SK-N-DZ (cell line): ENCODE results near the gene CENPL.

Source experiments
- DNase-seq: peaks from one replicate; pipeline ENCODE4 v3.0.0-alpha.2; 2015; ENCODE audit warnings: low spot score
- small RNA-seq, 2 experiments: library from RNA; depleted of rRNA; stranded (forward); fragments of <200 nt; gene quantifications; one replicate each; pipeline ENCODE3, GENCODE V24; 2014

Gene CENPL

DNA sequence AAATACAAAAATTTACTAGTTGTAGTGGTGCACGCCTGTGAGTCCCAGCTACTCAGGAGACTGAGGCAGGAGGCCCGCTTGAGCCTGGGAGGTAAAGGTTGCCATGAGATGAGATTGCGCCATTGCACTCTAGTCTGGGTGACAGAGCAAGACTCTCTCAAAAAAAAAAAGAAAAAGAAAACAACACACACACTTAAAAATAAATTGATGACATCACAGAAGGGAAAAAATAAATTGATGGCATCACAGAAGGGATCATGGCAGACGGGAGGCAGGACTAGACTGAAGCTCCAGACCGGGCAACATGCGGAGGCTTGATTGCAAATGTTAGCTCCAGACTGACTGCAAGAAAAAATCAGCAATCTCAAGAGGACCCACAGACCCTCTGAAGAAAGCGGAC is 66.6 kb downstream of the CENPL start:
- DNase-seq: no peak

GRCh38 chr1:173757666-173758065 is 67.0 kb downstream of the CENPL start:
- DNase-seq: no peak

DNA sequence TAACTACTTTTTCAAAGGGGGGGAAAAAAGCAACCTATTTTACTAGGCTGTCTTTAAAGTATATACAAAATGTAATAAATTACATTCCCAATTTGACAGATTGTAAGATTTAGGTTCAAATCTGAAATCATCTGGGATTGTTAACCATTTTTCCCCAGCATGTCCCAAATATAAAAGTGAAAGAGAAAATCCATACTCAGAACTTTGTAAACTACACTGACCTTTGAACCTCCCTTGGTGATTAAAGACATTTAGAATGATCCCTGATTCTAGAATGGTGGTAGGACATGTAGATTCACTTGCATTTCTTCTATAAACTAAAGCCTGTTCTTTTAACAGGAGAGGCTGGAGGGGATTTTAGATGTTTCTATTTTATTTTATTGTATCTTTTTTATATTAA is 70.9 kb downstream of the CENPL start:
- no peak for DNase-seq

Small RNAs within 50 kb of the gene (small RNA-seq; reads per million reads assigned to genes)
- gene RF00019: 0 reads per million in 2 experiments
